Measurements from ENCODE around the gene ZNF805.
A peak's percentile ranks its signal among the peaks of the same experiment; 100 is the strongest.
"Not testable (repeated sequence)": the region's sequence is repeated elsewhere in the genome, so short reads cannot be mapped to it uniquely, and the experiment has no call there.

The ZNF805 gene

GRCh38 chr19:57240311-57241090, at the start of gene ZNF805:
TSS of gene ZNF805 (plus strand) at chr19:57240632. CDS start at chr19:57240892, 260 bp downstream.
- DNase-seq = peak; percentile 97

GRCh38 chr19:57191141-57192076, 49.0 kb upstream of the ZNF805 start, which contains the start of gene ZNF264:
TSS of gene ZNF264 (plus strand) at chr19:57191500. CDS start at chr19:57191914, 414 bp downstream.
- DNase-seq = peak; percentile 95

- no peak for DNase-seq
Measured at GRCh38 chr19:57192077-57192420, 48.4 kb upstream of the ZNF805 start.

- DNase-seq = no peak
Measured at GRCh38 chr19:57192993-57193392, 47.4 kb upstream of the ZNF805 start.

- not testable (repeated sequence) for DNase-seq
Measured at GRCh38 chr19:57197874-57198273, 42.6 kb upstream of the ZNF805 start.

GRCh38 chr19:57202160-57202559, 38.3 kb upstream of the ZNF805 start:
- DNase-seq = no peak

- DNase-seq = no peak
Measured at GRCh38 chr19:57210381-57210780, 30.1 kb upstream of the ZNF805 start.

- DNase-seq = no peak
Measured at GRCh38 chr19:57212109-57212508, 28.3 kb upstream of the ZNF805 start.

- no peak for DNase-seq
Measured at GRCh38 chr19:57227502-57227901, 12.9 kb upstream of the ZNF805 start.

- no peak for DNase-seq
Measured at GRCh38 chr19:57231686-57232085, 8.7 kb upstream of the ZNF805 start.

- DNase-seq = no peak
Measured at GRCh38 chr19:57233207-57233606, 7.2 kb upstream of the ZNF805 start.

GRCh38 chr19:57239982-57240310, 486 bp upstream of the ZNF805 start:
- DNase-seq = no peak

GRCh38 chr19:57241176-57241575, 744 bp downstream of the ZNF805 start:
- peak; percentile 28 for DNase-seq

- DNase-seq = no peak
Measured at GRCh38 chr19:57242821-57243220, 2.4 kb downstream of the ZNF805 start.

- no peak for DNase-seq
Measured at GRCh38 chr19:57244513-57244912, 4.1 kb downstream of the ZNF805 start.

GRCh38 chr19:57245066-57245465, 4.6 kb downstream of the ZNF805 start:
- DNase-seq = no peak

GRCh38 chr19:57245959-57246358, 5.5 kb downstream of the ZNF805 start:
- no peak for DNase-seq

- DNase-seq = no peak
Measured at GRCh38 chr19:57248646-57249045, 8.2 kb downstream of the ZNF805 start.

GRCh38 chr19:57249329-57249728, 8.9 kb downstream of the ZNF805 start:
- no peak for DNase-seq

- not testable (repeated sequence) for DNase-seq
Measured at GRCh38 chr19:57253767-57254166, 13.3 kb downstream of the ZNF805 start.

GRCh38 chr19:57262044-57262443, 21.6 kb downstream of the ZNF805 start:
- DNase-seq = no peak

GRCh38 chr19:57263244-57263741, 22.9 kb downstream of the ZNF805 start:
- DNase-seq = no peak

GRCh38 chr19:57267291-57267690, 26.9 kb downstream of the ZNF805 start:
- DNase-seq = no peak
